ENCODE data around the gene ZDHHC17.

The ZDHHC17 gene

DNA sequence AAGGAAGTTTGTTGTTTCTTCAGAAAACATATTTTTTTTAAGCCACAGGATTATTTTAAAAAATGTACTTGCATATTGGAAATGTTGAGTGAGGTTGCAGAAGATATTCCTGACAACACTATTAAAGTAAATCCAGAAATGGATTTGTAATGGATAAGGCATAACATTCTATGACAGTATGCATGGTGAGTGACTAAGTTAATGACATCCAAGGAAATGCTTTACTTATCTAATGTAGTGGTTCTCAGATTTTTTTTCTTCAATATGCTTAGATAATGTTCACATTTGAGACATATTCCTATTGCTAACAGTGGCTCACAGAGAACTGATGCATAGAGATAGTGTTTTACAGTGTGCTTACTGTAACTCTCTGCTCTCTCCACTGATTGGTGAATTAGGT is 49.4 kb downstream of the ZDHHC17 start:
- Histone ChIP-seq H3K79me2 (ENCODE audit: low read length) (no peaks in the 10 kb centered on the region), H3K9me3 (replicated peaks; ENCODE audit: insufficient read depth, low read length) (no peaks in the 10 kb centered on the region), H3F3A (ENCODE audit: insufficient read depth, low read length) (no peaks in the 10 kb centered on the region), H3K4me1 (ENCODE audit: low read length) (no peaks in the 10 kb centered on the region), H3K9me2 (replicated peaks; ENCODE audit: insufficient read depth, low read length) (no peaks in the 10 kb centered on the region), H4K20me1 (ENCODE audit: insufficient read depth, low read length) (no peaks in the 10 kb centered on the region), H3K36me3 (replicated peaks; ENCODE audit: insufficient read depth, low read length) (peaks cover 4% of the 10 kb centered on the region; the same call in 1 of the 2 replicates), H2AFZ (ENCODE audit: low read length) (no peak overlapping the region), H3K27me3 (replicated peaks; ENCODE audit: insufficient read depth, low read length) (no peaks in the 10 kb centered on the region), H3K4me2 (ENCODE audit: low read depth, low read length) (no peak overlapping the region), H3K27ac (ENCODE audit: low read length) (no peak overlapping the region), H3K4me3 (ENCODE audit: low read length) (no peak overlapping the region), H3K9ac (ENCODE audit: low read length) (no peak overlapping the region)
- TF ChIP-seq EZH2 (optimal IDR thresholded peaks at IDR 0.05; ENCODE audit: low read depth, low read length) (no peak), CTCF (IDR thresholded peaks at IDR 0.05; ENCODE audit: low read length) (no peak), EZH2phosphoT487 (IDR thresholded peaks at IDR 0.05; ENCODE audit: low read length) (no peak)
- no peak for DNase-seq

- Histone ChIP-seq H3K36me3 (replicated peaks; ENCODE audit: insufficient read depth, low read length) (peaks cover 4% of the 10 kb centered on the region; the same call in 1 of the 2 replicates), H2AFZ (ENCODE audit: low read length) (no peak overlapping the region), H3K27ac (ENCODE audit: low read length) (no peak overlapping the region), H3K9ac (ENCODE audit: low read length) (no peak overlapping the region), H3K79me2 (ENCODE audit: low read length) (no peaks in the 10 kb centered on the region), H3F3A (ENCODE audit: insufficient read depth, low read length) (no peaks in the 10 kb centered on the region), H3K4me3 (ENCODE audit: low read length) (no peak overlapping the region), H3K4me2 (ENCODE audit: low read depth, low read length) (no peak overlapping the region), H3K9me3 (replicated peaks; ENCODE audit: insufficient read depth, low read length) (no peaks in the 10 kb centered on the region), H3K9me2 (replicated peaks; ENCODE audit: insufficient read depth, low read length) (no peaks in the 10 kb centered on the region), H3K27me3 (replicated peaks; ENCODE audit: insufficient read depth, low read length) (no peaks in the 10 kb centered on the region), H4K20me1 (ENCODE audit: insufficient read depth, low read length) (no peaks in the 10 kb centered on the region), H3K4me1 (ENCODE audit: low read length) (no peaks in the 10 kb centered on the region)
- DNase-seq = no peak
- no peak for TF ChIP-seq CTCF (IDR thresholded peaks at IDR 0.05; ENCODE audit: low read length)
- no peak for TF ChIP-seq EZH2 (optimal IDR thresholded peaks at IDR 0.05; ENCODE audit: low read depth, low read length)
- no peak for TF ChIP-seq EZH2phosphoT487 (IDR thresholded peaks at IDR 0.05; ENCODE audit: low read length)
These were observed 50.1 kb downstream of the ZDHHC17 start for GRCh38 chr12:76813972-76814371.

DNA sequence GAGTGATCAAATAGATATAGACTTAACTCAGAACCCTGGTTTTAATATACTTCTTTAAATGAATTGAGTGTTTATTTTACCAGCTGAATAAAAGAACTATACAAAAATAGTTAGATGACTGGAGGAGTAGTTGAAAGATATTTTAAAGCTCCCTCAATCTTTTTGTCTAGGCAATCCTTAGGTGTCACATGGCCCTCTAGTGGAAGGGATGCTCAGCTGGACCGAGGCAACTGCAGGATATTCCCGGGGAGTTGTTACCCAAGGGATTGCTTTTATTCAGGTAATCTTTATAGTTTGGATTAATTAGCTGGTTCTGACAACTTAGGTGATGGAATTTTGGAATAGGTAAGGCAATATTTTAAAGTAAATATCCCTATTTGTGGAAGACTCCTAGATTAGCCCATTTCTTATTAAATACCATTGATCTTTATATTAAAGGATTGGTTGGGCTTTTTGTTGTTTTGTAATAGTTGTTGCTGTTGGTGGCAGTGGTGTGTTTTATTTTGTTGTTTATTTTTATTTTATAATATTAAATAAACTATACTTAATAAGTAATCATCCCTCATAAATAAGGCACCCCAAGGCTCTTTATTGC is 57.1 kb downstream of the ZDHHC17 start:
- Histone ChIP-seq H3F3A (ENCODE audit: insufficient read depth, low read length) (no peaks in the 10 kb centered on the region; the same call in 1 of the 2 replicates), H3K27me3 (replicated peaks; ENCODE audit: insufficient read depth, low read length) (no peaks in the 10 kb centered on the region), H3K36me3 (replicated peaks; ENCODE audit: insufficient read depth, low read length) (no peaks in the 10 kb centered on the region), H3K4me1 (ENCODE audit: low read length) (no peaks in the 10 kb centered on the region), H3K9me2 (replicated peaks; ENCODE audit: insufficient read depth, low read length) (no peaks in the 10 kb centered on the region), H2AFZ (ENCODE audit: low read length) (no peak overlapping the region), H3K4me2 (ENCODE audit: low read depth, low read length) (no peak overlapping the region), H3K4me3 (ENCODE audit: low read length) (no peak overlapping the region), H3K9ac (ENCODE audit: low read length) (no peak overlapping the region), H3K79me2 (ENCODE audit: low read length) (no peaks in the 10 kb centered on the region), H3K9me3 (replicated peaks; ENCODE audit: insufficient read depth, low read length) (no peaks in the 10 kb centered on the region), H3K27ac (ENCODE audit: low read length) (no peak overlapping the region), H4K20me1 (ENCODE audit: insufficient read depth, low read length) (no peaks in the 10 kb centered on the region)
- no peak for DNase-seq
- TF ChIP-seq EZH2 (optimal IDR thresholded peaks at IDR 0.05; ENCODE audit: low read depth, low read length) (no peak), CTCF (IDR thresholded peaks at IDR 0.05; ENCODE audit: low read length) (peak; percentile 29), EZH2phosphoT487 (IDR thresholded peaks at IDR 0.05; ENCODE audit: low read length) (no peak)
